K562 (cell line): ENCODE data around the gene BGLAP. TPM values are rescaled to one million over a fixed set of nuclear protein-coding genes. Genes with fewer than 3 reads are reported as not detected.

Experiments
- ARHGAP35 ChIP-seq: fragments of 450-650 bp; IDR thresholded peaks from 2 replicates; pipeline ENCODE4 v1.6.1; 2018; ENCODE audit not compliant: partially characterized antibody
- ASH1L ChIP-seq: fragments of 450-650 bp; IDR thresholded peaks from 2 replicates; pipeline ENCODE4 v1.6.1; 2018; ENCODE audit warnings: borderline replicate concordance, mild to moderate bottlenecking, low read depth; ENCODE audit not compliant: partially characterized antibody
- BRF2 ChIP-seq: IDR thresholded peaks from 3 replicates; pipeline ENCODE4 v1.6.1; 2011; ENCODE audit warnings: borderline replicate concordance, mild to moderate bottlenecking; ENCODE audit not compliant: insufficient read length, insufficient read depth
- ELK1 ChIP-seq: sonication (generic); formaldehyde crosslinking; IDR thresholded peaks from 2 replicates; pipeline ENCODE4 v1.8.1; 2022; ENCODE audit warnings: missing genetic modification reagents
- HES1 ChIP-seq: fragments of 450-650 bp; IDR thresholded peaks from 2 replicates; pipeline ENCODE4 v1.6.1; 2016; ENCODE audit warnings: low read depth, mild to moderate bottlenecking, moderate library complexity
- KDM4B ChIP-seq, 2 experiments: fragments of 450-650 bp in 1 of 2; sonication (generic) in 1 of 2; IDR thresholded peaks; 2 replicates each; pipeline ENCODE4 v1.6.1; 2016 to 2017; ENCODE audit warnings: borderline replicate concordance in 2 of 2, antibody characterized with exemption in 1 of 2, low read depth in 1 of 2, mild to moderate bottlenecking in 1 of 2
- KLF16 ChIP-seq: IDR thresholded peaks from 2 replicates; pipeline ENCODE4 v1.6.1; 2016; ENCODE audit warnings: antibody characterized with exemption
- KLF6 ChIP-seq: fragments of 250-450 bp; sonication (Bioruptor Pico); IDR thresholded peaks from 2 replicates; pipeline ENCODE4 v1.4.0; 2020; ENCODE audit warnings: mild to moderate bottlenecking, moderate library complexity, borderline replicate concordance
- L3MBTL2 ChIP-seq: fragments of 450-650 bp; IDR thresholded peaks from 2 replicates; pipeline ENCODE4 v1.6.1; 2016; ENCODE audit warnings: mild to moderate bottlenecking, moderate library complexity
- MAX ChIP-seq: sonication (generic); formaldehyde crosslinking; IDR thresholded peaks from 2 replicates; pipeline ENCODE4 v1.9.0; 2022; ENCODE audit warnings: mild to moderate bottlenecking, missing genetic modification reagents
- NR3C1 ChIP-seq: sonication (generic); formaldehyde crosslinking; IDR thresholded peaks from 2 replicates; pipeline ENCODE4 v1.8.1; 2022; ENCODE audit warnings: missing genetic modification reagents
- PATZ1 ChIP-seq: fragments of 250-450 bp; sonication (Bioruptor Pico); IDR thresholded peaks from 2 replicates; pipeline ENCODE4 v1.5.0; 2020; ENCODE audit warnings: mild to moderate bottlenecking, borderline replicate concordance
- POLR2A ChIP-seq: fragments of 450-650 bp; conservative IDR thresholded peaks from 2 replicates; pipeline ENCODE4 v1.6.1; 2016
- RBM17 ChIP-seq: fragments of 200-400 bp; formaldehyde crosslinking; IDR thresholded peaks from 2 replicates; pipeline ENCODE4 v1.6.1; 2017; ENCODE audit warnings: low read depth, mild to moderate bottlenecking, low read length, borderline replicate concordance
- SAFB ChIP-seq: fragments of 200-400 bp; formaldehyde crosslinking; IDR thresholded peaks from 2 replicates; pipeline ENCODE4 v1.6.1; 2017; ENCODE audit warnings: low read depth, low read length, borderline replicate concordance
- TAF7 ChIP-seq: fragments of 450-650 bp; IDR thresholded peaks from 2 replicates; pipeline ENCODE4 v1.6.1; 2016; ENCODE audit warnings: missing genetic modification characterization, missing compliant biosample characterization
- ZBTB5 ChIP-seq: fragments of 450-650 bp; IDR thresholded peaks from 2 replicates; pipeline ENCODE4 v1.6.1; 2017; ENCODE audit warnings: antibody characterized with exemption
- ZFPM2 ChIP-seq: fragments of 250-450 bp; sonication (Bioruptor Pico); IDR thresholded peaks from 2 replicates; pipeline ENCODE4 v1.5.1; 2022; ENCODE audit warnings: mild to moderate bottlenecking
- ZNF384 ChIP-seq: IDR thresholded peaks from 2 replicates; pipeline ENCODE4 v1.6.1; 2012; ENCODE audit warnings: low read depth, low read length, improper control_type of control experiment
- ZNF436 ChIP-seq: fragments of 250-450, 450-650 bp; sonication (Bioruptor Pico); formaldehyde crosslinking; IDR thresholded peaks from 2 replicates; pipeline ENCODE4 v1.7.0; 2020; ENCODE audit warnings: mild to moderate bottlenecking
- ZNF644 ChIP-seq: fragments of 200-800 bp; sonication (Bioruptor generic); IDR thresholded peaks from 2 replicates; pipeline ENCODE4 v1.6.1; 2016; ENCODE audit warnings: low read depth, missing genetic modification characterization, missing compliant biosample characterization
- ZSCAN32 ChIP-seq: fragments of 450-650 bp; formaldehyde crosslinking; IDR thresholded peaks from 2 replicates; pipeline ENCODE4 v1.4.0; 2020; ENCODE audit warnings: mild to moderate bottlenecking, moderate library complexity
- polyA plus RNA-seq, 8 experiments: library from polyadenylated mRNA; depleted of rRNA in 4 of 8; stranded (reverse) in 5 of 8; unstranded in 3 of 8; fragments of >200 nt; fragmentation: Nextera tagmentation in 2 of 8; fragmentation: Illumina TruSeq in 1 of 8; extraction: Ambion mirVana in 2 of 8; extraction: Trizol in 1 of 8; gene quantifications; 2 replicates each; pipeline versions ENCODE4 v1.2.1 to v1.2.3, GENCODE V29; 2011 to 2014; ENCODE audit warnings: inconsistent platforms in 1 of 8, missing spikeins in 1 of 8
- total RNA-seq, 7 experiments: library from RNA; depleted of rRNA in 6 of 7; stranded (reverse); fragments of >200 nt in 6 of 7; fragmentation: Illumina TruSeq in 2 of 7; extraction: Trizol in 2 of 7; gene quantifications; 2 replicates each; pipeline versions ENCODE4 v1.2.1 to v1.2.3, GENCODE V29; 2011 to 2021; ENCODE audit warnings: low replicate concordance in 1 of 7

Gene BGLAP
- total and polyA plus RNA-seq, 9 of the 15 experiments (the other 6 are each of a cell fraction or from before 2014, with no cell fraction given): 0.15 to 1.4 (median 0.28) TPM; not detected in 3

- no peak for TF ChIP-seq BRF2
- TF ChIP-seq TAF7 (tag): peak; percentile 94
- TF ChIP-seq ASH1L: peak; percentile 41
- TF ChIP-seq ZBTB5: no peak
- TF ChIP-seq ZNF644 (tag): no peak
- no peak for TF ChIP-seq SAFB
- TF ChIP-seq KLF16: no peak
- TF ChIP-seq ZNF436 (CRISPR knock-in tag): no peak
- TF ChIP-seq RBM17: no peak
- TF ChIP-seq L3MBTL2: peak; percentile 50; the same call in 1 of the 2 replicates
- no peak for TF ChIP-seq PATZ1 (CRISPR knock-in tag)
- TF ChIP-seq ARHGAP35: peak; percentile 97
- TF ChIP-seq ELK1 (CRISPR knock-in tag): no peak
- peak; percentile 98 for TF ChIP-seq POLR2A
- peak in 1 of 2 experiments; percentile 29; a peak in 1 of 4 replicates for TF ChIP-seq KDM4B (IDR thresholded peaks at IDR 0.05; ENCODE audit: borderline replicate concordance in 2 of 2, low read depth in 1 of 2)
- TF ChIP-seq MAX (CRISPR knock-in tag): peak; percentile 59
- TF ChIP-seq NR3C1 (CRISPR knock-in tag): no peak
- TF ChIP-seq ZNF384: peak; percentile 81
- TF ChIP-seq KLF6: no peak
- TF ChIP-seq HES1: no peak
- TF ChIP-seq ZFPM2 (CRISPR knock-in tag): no peak
- no peak for TF ChIP-seq ZSCAN32
Observed at GRCh38 chr1:156282479-156283222, 40.7 kb downstream of the BGLAP start, which contains the start of gene SMG5 (continued).
